Urinary bladder (tissue), 4 donors: ENCODE results near the gene OTOF. TPM values are rescaled to one million over a fixed set of nuclear protein-coding genes. Genes with fewer than 3 reads are reported as not detected.

Source experiments
- DNase-seq: peaks from one replicate; pipeline ENCODE4 v3.0.0-alpha.2; 2015; ENCODE audit errors: extremely low spot score
- H3K27ac ChIP-seq: one replicate; pipeline ENCODE4 v1.5.1; 2013; ENCODE audit warnings: low read depth, mild to moderate bottlenecking, moderate library complexity
- H3K36me3 ChIP-seq: one replicate; pipeline ENCODE4 v1.6.1; 2013; ENCODE audit warnings: mild to moderate bottlenecking, moderate library complexity; ENCODE audit not compliant: insufficient read depth
- H3K4me1 ChIP-seq: one replicate; pipeline ENCODE4 v1.6.1; 2013; ENCODE audit warnings: mild to moderate bottlenecking, moderate library complexity; ENCODE audit not compliant: insufficient read depth
- H3K4me3 ChIP-seq: one replicate; pipeline ENCODE4 v1.5.1; 2013; ENCODE audit warnings: low read depth, low read length
- WGBS: extraction: QIAGEN DNeasy Blood & Tissue Kit; methylation state at CpG from one replicate; pipeline ENCODE4 v1.1.7; 2013; 5-methylcytosine and 5-hydroxymethylcytosine counted together
- polyA plus RNA-seq: library from polyadenylated mRNA; stranded (reverse); fragments of 200-250 nt; gene quantifications from one replicate; pipeline ENCODE4 v1.2.3, GENCODE V29; 2013
- total RNA-seq: library from RNA; depleted of rRNA; stranded (reverse); fragments of >200 nt; gene quantifications from one replicate; pipeline ENCODE4 v1.2.3, GENCODE V29; 2014
- donor health status: healthy with polysubstance abuse.
- donor health status: healthy.

The OTOF gene
- total and polyA plus RNA-seq, 2 donors: 0.10 to 0.32 TPM

GRCh38 chr2:26463244-26464192 is 14.4 kb downstream of the OTOF start:
- DNase-seq: no peak
- 88% methylated on average over 25 of the region's 25 CpGs for WGBS

GRCh38 chr2:26462511-26463243 is 15.2 kb downstream of the OTOF start:
- 88% methylated on average over 14 of the region's 14 CpGs for WGBS
- H3K4me3 ChIP-seq: no peak overlapping the region
- no peaks in the 10 kb centered on the region for H3K36me3 ChIP-seq
- no peaks in the 10 kb centered on the region for H3K4me1 ChIP-seq
- DNase-seq: no peak
- no peak overlapping the region for H3K27ac ChIP-seq

More at GRCh38 chr2:26463244-26464192, 14.4 kb downstream of the OTOF start:
- Histone ChIP-seq H3K36me3 (no peaks in the 10 kb centered on the region), H3K4me3 (no peak overlapping the region), H3K27ac (no peak overlapping the region), H3K4me1 (no peaks in the 10 kb centered on the region)

DNA sequence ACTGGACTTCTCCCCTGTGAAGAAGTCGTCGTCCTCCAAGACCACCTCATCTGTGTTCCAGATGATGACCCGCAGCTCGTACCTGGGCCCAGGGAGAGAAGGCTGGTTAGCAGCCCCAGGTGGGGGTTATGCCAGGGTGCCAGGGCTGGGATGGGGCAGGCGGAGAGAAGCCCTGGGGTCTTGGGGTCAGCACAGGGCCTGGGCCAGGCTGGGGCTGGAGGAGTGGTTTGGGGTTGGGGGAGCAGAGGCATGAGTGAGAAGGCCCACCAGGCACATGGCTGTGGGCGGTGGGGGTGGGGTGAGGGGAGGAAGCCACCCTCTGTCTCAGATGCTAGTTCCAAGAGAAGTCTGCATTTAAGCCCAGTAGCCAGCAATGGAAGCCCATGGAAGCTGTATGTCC is 15.8 kb downstream of the OTOF start:
- Histone ChIP-seq H3K4me3 (no peak overlapping the region), H3K27ac (no peak overlapping the region), H3K36me3 (no peaks in the 10 kb centered on the region), H3K4me1 (no peaks in the 10 kb centered on the region)
- no peak for DNase-seq
- WGBS: 91% methylated on average over 6 of the region's 6 CpGs

DNA sequence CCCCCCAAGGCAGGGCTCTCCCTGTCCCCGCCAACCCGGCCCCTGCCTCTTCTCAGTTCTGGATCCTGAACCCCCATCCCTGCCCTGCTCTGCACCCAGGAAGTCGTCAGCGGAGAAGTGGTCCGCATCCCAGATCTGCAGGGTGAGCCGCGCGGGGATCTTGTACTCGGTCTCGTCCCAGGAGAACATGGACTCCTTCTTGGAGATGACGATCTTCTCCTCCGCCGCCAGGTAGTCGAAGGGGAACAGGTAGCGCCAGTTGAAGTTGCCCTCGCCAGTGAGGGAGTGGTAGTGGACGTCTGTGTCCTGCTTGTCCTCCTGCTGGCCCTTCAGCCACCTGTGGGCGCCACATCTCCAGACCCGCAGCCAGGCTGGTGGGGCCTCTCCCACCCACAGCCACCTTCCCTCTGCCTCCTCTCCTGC is 16.3 kb downstream of the OTOF start:
- Histone ChIP-seq H3K36me3 (no peaks in the 10 kb centered on the region), H3K27ac (no peak overlapping the region), H3K4me3 (no peak overlapping the region), H3K4me1 (no peaks in the 10 kb centered on the region)
- 94% methylated on average over 19 of the region's 19 CpGs for WGBS
- DNase-seq: no peak

DNA sequence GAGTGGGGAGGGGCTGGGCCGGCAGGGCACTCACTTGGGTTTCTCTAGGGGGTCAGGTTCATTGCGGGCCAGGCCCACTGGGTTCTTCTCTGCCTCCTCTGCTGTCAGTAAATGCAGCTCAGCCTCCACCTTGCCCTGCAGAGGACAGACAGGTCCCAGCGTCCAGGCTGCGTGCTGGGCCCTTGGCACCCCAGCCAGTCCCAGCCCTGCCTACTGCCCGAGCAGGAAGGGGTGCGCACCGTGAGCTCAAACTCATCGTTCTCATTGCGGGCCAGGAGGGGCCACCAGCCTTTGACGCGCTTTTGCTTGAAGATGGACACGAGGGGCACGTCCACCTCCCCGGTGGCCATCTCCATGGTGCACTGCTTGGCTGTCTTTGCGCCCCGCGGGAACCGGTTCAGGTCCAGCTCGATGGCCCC is 17.3 kb downstream of the OTOF start:
- WGBS: 90% methylated on average over 19 of the region's 19 CpGs
- no peak overlapping the region for H3K27ac ChIP-seq
- no peak overlapping the region for H3K4me3 ChIP-seq
- H3K36me3 ChIP-seq: no peaks in the 10 kb centered on the region
- no peaks in the 10 kb centered on the region for H3K4me1 ChIP-seq
- no peak for DNase-seq

DNA sequence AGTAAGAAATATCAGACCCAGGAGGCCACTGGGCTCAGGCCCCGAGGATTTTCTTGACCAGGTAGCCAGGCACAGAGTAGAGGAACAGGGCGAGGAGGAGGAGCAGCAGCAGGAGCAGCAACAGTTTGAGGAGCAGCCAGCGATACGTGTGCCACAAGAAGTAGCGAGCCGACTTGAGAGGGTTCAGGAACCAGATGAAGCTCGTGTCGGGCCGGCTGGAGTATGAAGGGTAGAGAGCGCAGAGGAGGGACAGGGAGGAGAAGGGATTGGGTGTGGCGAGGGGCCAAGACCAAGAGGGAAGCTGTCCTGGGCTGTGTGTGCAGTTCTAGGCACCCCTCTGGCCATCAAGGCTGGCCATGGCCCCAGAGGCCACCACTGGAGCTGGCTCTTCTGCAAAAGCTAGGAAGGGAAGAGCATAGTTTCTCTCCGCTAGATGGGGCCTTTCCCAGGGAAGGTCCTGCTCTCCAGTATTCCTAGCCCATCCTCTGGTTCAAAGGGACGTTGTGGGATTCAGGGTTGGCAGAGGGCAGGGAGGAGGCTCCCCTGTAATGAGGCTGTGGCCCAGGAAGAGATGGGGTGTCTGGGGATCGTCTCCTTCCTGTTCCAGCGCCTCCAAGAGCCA is 17.8 kb downstream of the OTOF start:
- H3K36me3 ChIP-seq: no peaks in the 10 kb centered on the region
- DNase-seq: no peak
- no peak overlapping the region for H3K4me3 ChIP-seq
- no peaks in the 10 kb centered on the region for H3K4me1 ChIP-seq
- H3K27ac ChIP-seq: no peak overlapping the region
- 82% methylated on average over 15 of the region's 15 CpGs for WGBS

DNA sequence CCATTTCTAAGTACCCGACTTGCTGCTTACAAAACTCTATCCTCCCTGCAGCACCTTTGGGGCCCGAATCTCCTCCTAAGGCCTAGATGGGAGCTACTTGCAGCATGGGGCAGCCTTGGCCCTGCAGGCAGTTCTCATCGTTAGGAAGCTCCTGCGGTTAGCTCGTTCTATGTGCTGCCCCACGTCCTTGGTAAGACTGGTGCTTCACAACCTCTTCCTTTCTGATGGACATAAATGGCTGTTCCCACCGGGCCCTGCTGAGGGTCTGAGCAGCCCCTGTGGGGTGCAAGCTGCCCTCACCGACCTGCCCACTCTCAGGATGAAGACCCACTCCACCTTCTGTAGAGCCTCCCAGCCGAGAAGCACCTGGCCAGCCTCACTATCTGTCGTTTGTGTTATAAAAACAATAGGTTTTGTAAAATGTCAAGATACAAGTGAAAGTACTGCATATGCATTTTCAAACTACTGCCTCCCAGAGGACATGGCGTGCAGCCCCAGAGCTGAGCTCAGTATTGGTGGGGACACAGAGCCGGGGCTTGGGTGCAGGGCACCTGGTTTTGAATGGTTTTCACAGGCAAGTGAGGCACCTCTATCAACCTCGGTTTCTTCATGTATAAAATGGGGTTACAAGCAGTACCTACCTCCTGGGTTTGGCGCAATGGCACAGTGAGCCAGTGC is 19.4 kb downstream of the OTOF start:
- DNase-seq: no peak
- H3K36me3 ChIP-seq: no peaks in the 10 kb centered on the region
- WGBS: 90% methylated on average over 14 of the region's 14 CpGs
- H3K4me1 ChIP-seq: no peaks in the 10 kb centered on the region
- H3K4me3 ChIP-seq: no peak overlapping the region
- no peak overlapping the region for H3K27ac ChIP-seq

DNA sequence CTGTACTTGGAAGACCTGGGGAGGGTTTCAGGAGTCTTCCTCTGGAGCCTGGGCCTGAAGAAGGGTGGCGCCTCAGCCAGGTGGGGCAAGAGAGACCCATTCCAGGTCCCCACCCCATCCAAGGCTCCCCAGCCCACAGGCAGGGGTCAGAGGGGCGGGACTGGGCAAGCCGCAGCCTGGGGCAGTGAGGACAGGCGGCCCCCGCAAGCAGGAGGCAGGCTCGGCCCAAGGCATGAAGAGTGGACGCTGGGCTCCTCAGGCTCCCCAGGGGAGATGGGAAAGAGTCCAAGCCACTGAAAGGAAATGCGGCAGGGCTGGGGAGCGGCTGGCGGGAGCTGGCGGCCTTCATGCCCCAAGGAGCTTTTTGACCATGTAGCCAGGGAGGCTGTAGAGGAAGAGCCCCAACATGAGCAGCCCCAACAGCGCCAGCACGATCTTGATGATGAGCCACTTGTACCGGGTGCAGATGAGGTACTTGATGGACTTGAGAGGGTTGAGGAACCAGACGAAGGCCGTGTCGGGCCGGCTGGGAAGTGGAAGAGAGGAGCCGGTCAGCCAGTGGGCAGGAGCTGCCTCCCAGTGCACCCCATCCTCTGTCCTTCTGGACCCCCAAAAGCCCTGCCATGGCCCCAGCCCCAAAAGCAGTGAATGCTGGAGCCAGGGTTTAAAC is 20.1 kb downstream of the OTOF start:
- DNase-seq: no peak

DNA sequence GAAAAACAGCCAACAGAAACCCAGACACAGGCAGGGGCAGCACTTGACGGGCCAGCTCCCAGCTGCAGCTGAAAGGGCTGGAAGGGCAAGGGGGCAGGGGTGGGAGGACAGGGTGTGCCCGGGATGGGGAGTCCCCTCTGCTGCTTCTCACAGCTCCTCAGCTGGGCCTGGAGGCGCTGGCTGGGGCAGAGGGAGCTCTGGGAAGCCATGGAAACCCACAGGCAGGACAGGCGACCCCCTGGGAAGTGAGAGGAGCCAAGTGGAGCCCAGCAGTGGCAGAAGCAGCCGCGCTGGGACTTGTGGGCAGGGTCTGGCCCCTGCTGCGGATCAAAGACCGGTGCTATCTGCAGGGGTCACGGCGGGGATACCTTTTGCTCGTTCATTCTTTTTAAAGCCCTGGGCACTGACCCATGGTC is 20.7 kb downstream of the OTOF start:
- WGBS: 71% methylated on average over 11 of the region's 11 CpGs
- H3K4me3 ChIP-seq: no peak overlapping the region
- no peak overlapping the region for H3K27ac ChIP-seq
- no peaks in the 10 kb centered on the region for H3K4me1 ChIP-seq
- H3K36me3 ChIP-seq: no peaks in the 10 kb centered on the region
- no peak for DNase-seq

More for the DNA sequence above, 20.1 kb downstream of the OTOF start:
- Histone ChIP-seq H3K27ac (no peak overlapping the region), H3K4me1 (no peaks in the 10 kb centered on the region), H3K4me3 (no peak overlapping the region), H3K36me3 (no peaks in the 10 kb centered on the region)
- WGBS: 91% methylated on average over 19 of the region's 19 CpGs

DNA sequence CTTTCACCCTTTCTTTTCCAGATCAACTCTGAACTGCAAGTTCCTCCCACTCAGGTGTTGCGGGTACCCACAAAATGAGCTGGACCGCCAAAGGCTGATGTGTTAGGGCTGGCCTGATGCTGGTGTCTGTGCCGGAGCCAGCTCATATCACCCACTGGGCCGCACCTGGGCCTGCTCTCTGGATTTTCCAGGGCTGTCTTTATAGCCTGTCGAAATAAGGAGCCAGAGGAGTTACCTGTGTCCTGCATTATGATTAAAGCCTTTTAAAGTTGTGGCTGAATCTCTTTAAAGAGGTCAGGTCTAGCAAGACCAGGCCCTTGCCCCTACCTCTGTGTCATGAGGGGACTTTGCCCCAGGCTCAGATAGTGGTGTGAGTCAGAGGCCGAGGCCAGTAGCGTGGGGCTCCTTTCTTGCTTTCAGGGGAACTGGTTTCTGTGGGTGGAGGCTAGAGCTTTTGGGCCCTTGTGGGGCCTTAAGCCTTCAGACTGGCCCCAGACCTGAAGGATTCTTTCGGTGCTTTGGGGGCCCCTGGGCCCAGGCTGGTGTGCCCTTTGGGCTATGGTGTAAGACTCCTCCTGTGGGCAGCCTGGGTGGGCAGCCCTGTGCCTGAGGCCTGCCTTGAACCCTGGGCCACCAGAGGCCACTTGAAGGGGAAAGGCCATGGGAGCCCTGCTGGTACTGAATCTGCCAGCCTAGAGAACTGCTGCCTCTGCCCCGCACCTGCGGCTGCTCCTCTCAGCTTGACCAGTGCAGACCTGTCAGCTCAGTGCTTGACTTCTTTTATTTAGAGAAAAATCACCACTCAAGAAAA is 21.3 kb downstream of the OTOF start:
- no peak for DNase-seq
- no peaks in the 10 kb centered on the region for H3K4me1 ChIP-seq
- H3K27ac ChIP-seq: no peak overlapping the region
- H3K36me3 ChIP-seq: no peaks in the 10 kb centered on the region
- H3K4me3 ChIP-seq: no peak overlapping the region
- WGBS: 90% methylated on average over 10 of the region's 10 CpGs

DNA sequence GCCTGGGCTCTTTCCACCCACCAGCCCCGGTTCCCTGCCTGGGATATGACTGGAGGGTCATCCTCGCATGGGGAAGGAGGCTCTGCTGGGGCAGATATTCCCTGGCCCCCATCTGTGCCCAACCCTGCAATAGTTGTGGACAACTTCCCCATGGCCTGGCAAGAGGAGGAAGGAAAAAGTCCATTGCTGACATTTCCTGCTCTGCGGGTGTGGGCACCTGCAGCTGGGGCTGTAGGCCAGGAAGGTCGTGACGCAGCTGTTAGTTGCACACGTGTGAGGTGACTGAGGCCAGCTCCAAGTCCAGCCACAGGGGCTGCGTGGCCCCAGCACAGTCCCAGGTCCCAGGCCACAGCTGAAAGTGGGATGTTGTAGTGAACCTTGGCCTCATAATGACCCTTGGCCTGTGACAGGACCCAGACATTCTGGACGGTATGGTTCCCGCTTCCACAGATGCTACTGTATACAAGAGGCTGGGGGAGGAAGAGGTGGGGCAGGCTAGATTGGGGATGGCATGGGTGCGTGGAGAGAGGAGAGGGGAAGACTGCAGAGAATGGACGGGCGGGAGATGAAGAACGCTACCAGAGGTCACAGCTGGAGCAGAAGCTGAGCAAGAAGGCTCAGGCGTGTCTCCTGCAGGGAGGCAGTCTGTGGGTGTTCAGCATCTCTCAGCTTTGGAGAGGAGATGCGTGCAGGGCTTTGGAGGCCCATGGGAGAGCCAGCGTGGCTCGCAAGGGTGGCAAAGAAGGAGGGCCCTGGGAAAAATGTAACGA is 22.1 kb downstream of the OTOF start:
- 74% methylated on average over 18 of the region's 18 CpGs for WGBS
- no peak overlapping the region for H3K4me3 ChIP-seq
- H3K27ac ChIP-seq: no peak overlapping the region
- H3K4me1 ChIP-seq: no peaks in the 10 kb centered on the region
- no peaks in the 10 kb centered on the region for H3K36me3 ChIP-seq
- no peak for DNase-seq
